ENCODE data around the gene PAXX. TPM values are rescaled to one million over a fixed set of nuclear protein-coding genes. Genes with fewer than 3 reads are reported as not detected.

The PAXX gene
- total RNA-seq, 1 donor from 2014 or later = 50.7 TPM

- H3K9me3 Mint-ChIP-seq (ENCODE audit: unreplicated experiment) = no peaks in the 10 kb centered on the region
- peaks cover 2% of the 10 kb centered on the region for H3K4me1 Mint-ChIP-seq (ENCODE audit: low read depth, unreplicated experiment)
- no peak overlapping the region for H3K4me3 Mint-ChIP-seq (ENCODE audit: unreplicated experiment)
- DNase-seq = no peak
- no peaks in the 10 kb centered on the region for H3K36me3 Mint-ChIP-seq (ENCODE audit: unreplicated experiment)
- no peaks in the 10 kb centered on the region for H3K27me3 Mint-ChIP-seq (ENCODE audit: unreplicated experiment)
- H3K27ac Mint-ChIP-seq (ENCODE audit: unreplicated experiment) = no peak overlapping the region
- TF ChIP-seq CTCF (IDR thresholded peaks at IDR 0.05; ENCODE audit: partially characterized antibody, unreplicated experiment) = no peak
Observed at GRCh38 chr9:136969150-136969549, 23.1 kb upstream of the PAXX start.

- TF ChIP-seq CTCF (IDR thresholded peaks at IDR 0.05; ENCODE audit: partially characterized antibody, unreplicated experiment) = no peak
- no peaks in the 10 kb centered on the region for H3K27me3 Mint-ChIP-seq (ENCODE audit: unreplicated experiment)
- no peaks in the 10 kb centered on the region for H3K9me3 Mint-ChIP-seq (ENCODE audit: unreplicated experiment)
Observed at GRCh38 chr9:136969774-136970173, 22.4 kb upstream of the PAXX start.

GRCh38 chr9:136970361-136970760 is 21.9 kb upstream of the PAXX start:
- Mint-ChIP-seq H3K36me3 (ENCODE audit: unreplicated experiment) (no peaks in the 10 kb centered on the region), H3K27me3 (ENCODE audit: unreplicated experiment) (no peaks in the 10 kb centered on the region), H3K4me1 (ENCODE audit: low read depth, unreplicated experiment) (no peaks in the 10 kb centered on the region), H3K27ac (ENCODE audit: unreplicated experiment) (no peak overlapping the region), H3K4me3 (ENCODE audit: unreplicated experiment) (no peak overlapping the region), H3K9me3 (ENCODE audit: unreplicated experiment) (peaks cover 2% of the 10 kb centered on the region)
- no peak for DNase-seq
- no peak for TF ChIP-seq CTCF (IDR thresholded peaks at IDR 0.05; ENCODE audit: partially characterized antibody, unreplicated experiment)

More at GRCh38 chr9:136969774-136970173, 22.4 kb upstream of the PAXX start:
- no peaks in the 10 kb centered on the region for H3K4me1 Mint-ChIP-seq (ENCODE audit: low read depth, unreplicated experiment)
- DNase-seq = no peak
- H3K36me3 Mint-ChIP-seq (ENCODE audit: unreplicated experiment) = no peaks in the 10 kb centered on the region
- no peak overlapping the region for H3K4me3 Mint-ChIP-seq (ENCODE audit: unreplicated experiment)
- H3K27ac Mint-ChIP-seq (ENCODE audit: unreplicated experiment) = no peak overlapping the region

- Mint-ChIP-seq H3K27me3 (ENCODE audit: unreplicated experiment) (no peaks in the 10 kb centered on the region), H3K4me3 (ENCODE audit: unreplicated experiment) (no peak overlapping the region), H3K9me3 (ENCODE audit: unreplicated experiment) (peaks cover 2% of the 10 kb centered on the region), H3K36me3 (ENCODE audit: unreplicated experiment) (no peaks in the 10 kb centered on the region), H3K4me1 (ENCODE audit: low read depth, unreplicated experiment) (no peaks in the 10 kb centered on the region), H3K27ac (ENCODE audit: unreplicated experiment) (no peak overlapping the region)
- no peak for TF ChIP-seq CTCF (IDR thresholded peaks at IDR 0.05; ENCODE audit: partially characterized antibody, unreplicated experiment)
- DNase-seq = no peak
Observed at GRCh38 chr9:136971746-136972145, 20.5 kb upstream of the PAXX start.

GRCh38 chr9:136972335-136972734 is 19.9 kb upstream of the PAXX start:
- no peak overlapping the region for H3K4me3 Mint-ChIP-seq (ENCODE audit: unreplicated experiment)
- no peaks in the 10 kb centered on the region for H3K27me3 Mint-ChIP-seq (ENCODE audit: unreplicated experiment)
- H3K36me3 Mint-ChIP-seq (ENCODE audit: unreplicated experiment) = no peaks in the 10 kb centered on the region
- DNase-seq = no peak
- H3K9me3 Mint-ChIP-seq (ENCODE audit: unreplicated experiment) = peaks cover 2% of the 10 kb centered on the region
- no peak overlapping the region for H3K27ac Mint-ChIP-seq (ENCODE audit: unreplicated experiment)
- no peak for TF ChIP-seq CTCF (IDR thresholded peaks at IDR 0.05; ENCODE audit: partially characterized antibody, unreplicated experiment)
- H3K4me1 Mint-ChIP-seq (ENCODE audit: low read depth, unreplicated experiment) = no peaks in the 10 kb centered on the region
